Measurements from ENCODE around the gene NBEAL2.
"Not testable (repeated sequence)": the region's sequence is repeated elsewhere in the genome, so short reads cannot be mapped to it uniquely, and the experiment has no call there.

Gene NBEAL2

GRCh38 chr3:47016086-47016933, 36.8 kb downstream of the NBEAL2 start:
- DNase-seq, result no peak

- DNase-seq, result peak; percentile 68
Measured at GRCh38 chr3:47016934-47017435, 37.5 kb downstream of the NBEAL2 start.

- no peak for DNase-seq
Measured at GRCh38 chr3:47017504-47018268, 38.2 kb downstream of the NBEAL2 start.

- no peak for DNase-seq
Measured at GRCh38 chr3:47018269-47018611, 38.8 kb downstream of the NBEAL2 start.

- DNase-seq, result no peak
Measured at GRCh38 chr3:47019201-47019600, 39.7 kb downstream of the NBEAL2 start.

GRCh38 chr3:47020311-47020710, 40.8 kb downstream of the NBEAL2 start:
- DNase-seq, result no peak

- no peak for DNase-seq
Measured at GRCh38 chr3:47022641-47023071, 43.2 kb downstream of the NBEAL2 start.

GRCh38 chr3:47024932-47025331, 45.5 kb downstream of the NBEAL2 start:
- no peak for DNase-seq

- DNase-seq, result not testable (repeated sequence)
Measured at GRCh38 chr3:47026432-47026831, 47.0 kb downstream of the NBEAL2 start.

GRCh38 chr3:47028146-47028545, 48.7 kb downstream of the NBEAL2 start:
- no peak for DNase-seq

GRCh38 chr3:47028667-47029066, 49.2 kb downstream of the NBEAL2 start:
- DNase-seq, result no peak

- DNase-seq, result not testable (repeated sequence)
Measured at GRCh38 chr3:47031041-47031440, 51.6 kb downstream of the NBEAL2 start.

- no peak for DNase-seq
Measured at GRCh38 chr3:47034868-47035489, 55.5 kb downstream of the NBEAL2 start.

- no peak for DNase-seq
Measured at GRCh38 chr3:47035645-47036044, 56.2 kb downstream of the NBEAL2 start.

GRCh38 chr3:47036145-47036544, 56.7 kb downstream of the NBEAL2 start:
- no peak for DNase-seq

GRCh38 chr3:47037302-47037701, 57.8 kb downstream of the NBEAL2 start:
- DNase-seq, result not testable (repeated sequence)

- DNase-seq, result no peak
Measured at GRCh38 chr3:47041114-47041513, 61.6 kb downstream of the NBEAL2 start.

GRCh38 chr3:47042231-47042791, 62.8 kb downstream of the NBEAL2 start:
- DNase-seq, result no peak

- no peak for DNase-seq
Measured at GRCh38 chr3:47047069-47047468, 67.6 kb downstream of the NBEAL2 start.

GRCh38 chr3:47047673-47048072, 68.2 kb downstream of the NBEAL2 start:
- no peak for DNase-seq

GRCh38 chr3:47054412-47054811, 74.9 kb downstream of the NBEAL2 start:
- DNase-seq, result no peak

- no peak for DNase-seq
Measured at GRCh38 chr3:47056705-47057104, 77.2 kb downstream of the NBEAL2 start.

- peak; percentile 79 for DNase-seq
Measured at GRCh38 chr3:47057212-47057671, 77.8 kb downstream of the NBEAL2 start.
